Type B pancreatic cell (in vitro differentiated cells): ENCODE results near the gene WFDC5. TPM values are rescaled to one million over a fixed set of nuclear protein-coding genes. Genes with fewer than 3 reads are reported as not detected.

Source experiments
- DNase-seq: peaks from one replicate; pipeline ENCODE4 v3.0.0; 2021; ENCODE audit warnings: mixed read lengths; ENCODE audit not compliant: unreplicated experiment; ENCODE audit errors: extremely low spot score
- H3K27ac Mint-ChIP-seq: 2 replicates; pipeline ENCODE4 v1.8.0; 2021; ENCODE audit warnings: mild to moderate bottlenecking, mixed read lengths
- H3K27me3 Mint-ChIP-seq: 2 replicates; pipeline ENCODE4 v1.8.0; 2021; ENCODE audit warnings: mixed read lengths
- H3K36me3 Mint-ChIP-seq: 2 replicates; pipeline ENCODE4 v1.8.0; 2021; ENCODE audit warnings: mixed read lengths
- H3K4me1 Mint-ChIP-seq: one replicate; pipeline ENCODE4 v1.8.0; 2021; ENCODE audit warnings: mixed read lengths; ENCODE audit not compliant: unreplicated experiment
- H3K4me3 Mint-ChIP-seq: 2 replicates; pipeline ENCODE4 v1.8.0; 2021; ENCODE audit warnings: mild to moderate bottlenecking, mixed read lengths
- H3K9me3 Mint-ChIP-seq: 2 replicates; pipeline ENCODE4 v1.8.0; 2021; ENCODE audit warnings: mixed read lengths
- CTCF ChIP-seq: fragments of 200-600 bp; sonication (generic); conservative IDR thresholded peaks from 2 replicates; pipeline ENCODE4 v1.5.0; 2021; ENCODE audit warnings: antibody characterized with exemption, mild to moderate bottlenecking
- total RNA-seq: library from RNA; stranded (reverse); gene quantifications from 2 replicates; pipeline ENCODE4 v1.2.1, GENCODE V29; 2021; ENCODE audit warnings: low replicate concordance

Gene WFDC5
- total RNA-seq, 1 donor from 2014 or later = 0.41 TPM

- no peaks in the 10 kb centered on the region for H3K4me1 Mint-ChIP-seq
- peak; percentile 78 for TF ChIP-seq CTCF
- H3K9me3 Mint-ChIP-seq = no peaks in the 10 kb centered on the region
- H3K27ac Mint-ChIP-seq = no peak overlapping the region
- no peak for DNase-seq
- H3K27me3 Mint-ChIP-seq = peaks cover 9% of the 10 kb centered on the region
- H3K4me3 Mint-ChIP-seq = no peak overlapping the region
- H3K36me3 Mint-ChIP-seq = no peaks in the 10 kb centered on the region
Observed at GRCh38 chr20:45138561-45139300, 23.8 kb upstream of the WFDC5 start.

DNA sequence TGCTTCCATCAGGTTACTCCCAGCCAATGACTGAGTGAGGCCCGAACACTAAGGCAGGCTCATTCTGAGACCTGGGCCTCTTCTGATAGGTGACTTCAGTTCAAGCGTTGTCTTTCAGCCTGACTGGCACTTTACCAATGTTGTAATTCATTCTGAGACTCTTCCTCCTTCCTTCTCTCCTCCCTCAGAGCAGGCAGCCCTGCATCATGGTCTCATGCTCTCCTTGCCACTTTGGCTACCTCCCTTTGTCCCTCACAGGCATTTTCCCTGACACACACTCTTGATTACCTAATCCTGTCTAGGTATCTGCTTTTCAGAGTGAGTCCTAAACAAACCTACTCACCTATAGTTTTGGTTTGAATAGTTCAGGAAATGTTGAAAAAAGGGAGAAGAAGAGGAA, 21.9 kb upstream of the WFDC5 start:
- Mint-ChIP-seq H3K36me3 (no peaks in the 10 kb centered on the region), H3K4me3 (no peak overlapping the region), H3K27me3 (peaks cover 9% of the 10 kb centered on the region), H3K4me1 (no peaks in the 10 kb centered on the region), H3K27ac (no peak overlapping the region), H3K9me3 (no peaks in the 10 kb centered on the region)
- DNase-seq = no peak
- no peak for TF ChIP-seq CTCF

DNA sequence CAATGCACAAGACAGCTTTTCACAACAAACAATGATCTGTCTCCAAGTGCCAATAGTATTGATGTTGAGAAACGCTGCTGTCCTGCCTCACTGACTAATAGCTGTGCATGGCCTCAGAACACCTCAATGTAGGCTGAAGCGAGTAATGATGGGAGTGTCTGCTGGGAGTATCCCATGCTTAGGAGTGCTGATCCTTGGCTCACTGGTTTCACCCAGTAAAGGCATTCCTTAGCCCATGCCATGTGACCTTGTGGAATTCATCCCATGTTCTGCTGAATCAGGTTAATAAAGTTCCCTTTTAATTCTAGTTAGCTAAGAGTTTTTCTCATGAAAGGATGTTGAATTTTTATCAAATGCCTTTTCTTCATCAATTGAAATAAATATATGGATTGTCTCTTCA, 13.1 kb upstream of the WFDC5 start:
- Mint-ChIP-seq H3K9me3 (no peaks in the 10 kb centered on the region), H3K36me3 (no peaks in the 10 kb centered on the region), H3K27me3 (peaks cover 39% of the 10 kb centered on the region), H3K4me1 (no peaks in the 10 kb centered on the region), H3K27ac (peak overlapping the region; percentile 42), H3K4me3 (no peak overlapping the region)
- DNase-seq = no peak
- TF ChIP-seq CTCF = no peak

GRCh38 chr20:45124365-45124764, 9.4 kb upstream of the WFDC5 start, which contains the start of gene WFDC12:
Gene WFDC12, minus strand, starts transcription at chr20:45124465. Its CDS starts 18 bp downstream, at chr20:45124447.
- no peak within 1 kb of the TSS for H3K4me3 Mint-ChIP-seq
- no peak within 1 kb of the TSS for H3K27ac Mint-ChIP-seq
- H3K9me3 Mint-ChIP-seq = no peaks in the 10 kb centered on the region
- H3K36me3 Mint-ChIP-seq = no peaks in the 10 kb centered on the region
- TF ChIP-seq CTCF = no peak
- H3K4me1 Mint-ChIP-seq = no peaks in the 10 kb centered on the region
- DNase-seq = no peak
- peaks cover 28% of the 10 kb centered on the region for H3K27me3 Mint-ChIP-seq

GRCh38 chr20:45121388-45121787, 6.4 kb upstream of the WFDC5 start:
- Mint-ChIP-seq H3K4me3 (no peak overlapping the region), H3K27me3 (peaks cover 27% of the 10 kb centered on the region), H3K4me1 (no peaks in the 10 kb centered on the region), H3K27ac (no peak overlapping the region), H3K36me3 (no peaks in the 10 kb centered on the region), H3K9me3 (no peaks in the 10 kb centered on the region)
- no peak for DNase-seq
- no peak for TF ChIP-seq CTCF
